B cell (primary cell): ENCODE measurements around the gene ZSCAN2. TPM values are rescaled to one million over a fixed set of nuclear protein-coding genes. Genes with fewer than 3 reads are reported as not detected.

Experiments
- ATAC-seq: fragments of 200-7000 bp; cut with Tn5 transposase; one replicate; pipeline ENCODE4 v1.10.0; 2021; ENCODE audit warnings: low read depth, mild to moderate bottlenecking, moderate number of reproducible peaks, moderate library complexity
- CTCF ChIA-PET: fragments of 350-600 bp; sonication (Branson Sonifier 250); formaldehyde crosslinking; loops from one replicate; lab custom pipeline; 2021; ENCODE audit warnings: antibody characterized with exemption, inconsistent platforms; lab: Charles Lee
- POLR2A ChIA-PET: fragments of 350-600 bp; sonication (Branson Sonifier 250); formaldehyde crosslinking; loops from one replicate; lab custom pipeline; 2021; ENCODE audit warnings: antibody characterized with exemption; lab: Charles Lee
- DNase-seq: peaks from one replicate; pipeline ENCODE4 v3.0.0; 2013
- H2AFZ ChIP-seq: 2 replicates; pipeline ENCODE4 v1.6.1; 2012; ENCODE audit warnings: mild to moderate bottlenecking, low read depth, low read length; ENCODE audit not compliant: insufficient read depth, poor library complexity, severe bottlenecking
- H3K27ac ChIP-seq, 2 donors: 1 replicate in 1 of 2; 2 replicates in 1 of 2; pipeline ENCODE4 v1.5.1; 2012 to 2013; ENCODE audit warnings: low read length in 2 of 2, mild to moderate bottlenecking in 2 of 2, moderate library complexity in 1 of 2
- H3K27me3 ChIP-seq, 4 experiments: fragments of 200-600 bp in 1 of 4; sonication (generic) in 1 of 4; replicated peaks in 1 of 4; 1 replicate in 2 of 4; 2 replicates in 2 of 4; pipeline versions ENCODE4 v1.6.1 to v1.7.0; 2013 to 2016; ENCODE audit warnings: low read length in 3 of 4, mild to moderate bottlenecking in 2 of 4, mixed read lengths in 1 of 4, moderate library complexity in 1 of 4; ENCODE audit not compliant: insufficient read depth in 4 of 4, control insufficient read depth in 3 of 4; ENCODE audit errors: control extremely low read depth in 1 of 4
- H3K36me3 ChIP-seq, 2 experiments: replicated peaks in 1 of 2; 1 replicate in 1 of 2; 2 replicates in 1 of 2; pipeline versions ENCODE4 v1.6.1 to v1.7.1; 2013; ENCODE audit warnings: low read length in 1 of 2; ENCODE audit not compliant: insufficient read depth in 2 of 2, control insufficient read depth in 1 of 2; ENCODE audit errors: control extremely low read depth in 1 of 2, extremely low read depth in 1 of 2
- H3K4me1 ChIP-seq, 2 donors: fragments of 200-600 bp in 1 of 2; sonication (generic) in 1 of 2; 1 replicate in 1 of 2; 2 replicates in 1 of 2; pipeline versions ENCODE4 v1.5.1 to v1.6.1; 2013 to 2017; ENCODE audit warnings: low read length in 2 of 2; ENCODE audit not compliant: control insufficient read depth in 2 of 2, insufficient read depth in 2 of 2
- H3K4me2 ChIP-seq: replicated peaks from 2 replicates; pipeline ENCODE3; 2012; ENCODE audit warnings: mild to moderate bottlenecking, low read depth, low read length; ENCODE audit not compliant: poor library complexity, severe bottlenecking
- H3K4me3 ChIP-seq, 5 experiments: fragments of 200-600 bp in 1 of 5; sonication (generic) in 1 of 5; 1 replicate in 3 of 5; 2 replicates in 2 of 5; pipeline versions ENCODE4 v1.5.1 to v1.7.0; 2011 to 2016; ENCODE audit warnings: low read length in 4 of 5, mild to moderate bottlenecking in 4 of 5, low read depth in 2 of 5, control low read depth in 1 of 5, moderate library complexity in 1 of 5; ENCODE audit not compliant: insufficient read depth in 1 of 5; ENCODE audit errors: control extremely low read depth in 1 of 5, extremely low read depth in 1 of 5
- H3K79me2 ChIP-seq: fragments of 200-600 bp; sonication (generic); one replicate; pipeline ENCODE4 v1.6.0; 2016; ENCODE audit warnings: low read length; ENCODE audit not compliant: control insufficient read depth, insufficient read depth
- H3K9ac ChIP-seq: fragments of 200-600 bp; sonication (generic); 2 replicates; pipeline ENCODE4 v1.6.1; 2017; ENCODE audit warnings: mild to moderate bottlenecking, low read length, moderate library complexity
- H3K9me3 ChIP-seq, 3 donors: one replicate each; pipeline versions ENCODE4 v1.6.1 to v1.7.1; 2013; ENCODE audit warnings: low read length in 2 of 3; ENCODE audit not compliant: control insufficient read depth in 2 of 3, insufficient read depth in 1 of 3; ENCODE audit errors: control extremely low read depth in 1 of 3
- H4K20me1 ChIP-seq: 2 replicates; pipeline ENCODE4 v1.6.0; 2012; ENCODE audit warnings: mild to moderate bottlenecking, low read length; ENCODE audit not compliant: insufficient read depth, control insufficient read depth, poor library complexity, severe bottlenecking
- H3K27ac Mint-ChIP-seq: one replicate; pipeline ENCODE4 v1.8.0; 2021; ENCODE audit warnings: mixed read lengths
- H3K27me3 Mint-ChIP-seq: one replicate; pipeline ENCODE4 v1.8.0; 2021; ENCODE audit warnings: mixed read lengths
- H3K4me1 Mint-ChIP-seq: one replicate; pipeline ENCODE4 v1.8.0; 2021; ENCODE audit warnings: mixed read lengths
- H3K4me3 Mint-ChIP-seq: one replicate; pipeline ENCODE4 v1.8.0; 2021; ENCODE audit warnings: mixed read lengths
- H3K9me3 Mint-ChIP-seq: one replicate; pipeline ENCODE4 v1.8.0; 2022; ENCODE audit warnings: mixed read lengths; ENCODE audit not compliant: insufficient read depth
- EZH2 ChIP-seq: IDR thresholded peaks from 2 replicates; pipeline ENCODE4 v1.6.1; 2012; ENCODE audit warnings: borderline replicate concordance, low read depth, mild to moderate bottlenecking, moderate library complexity, low read length; ENCODE audit not compliant: insufficient read depth, poor library complexity, severe bottlenecking
- WGBS: methylation state at CpG from one replicate; pipeline ENCODE4 v1.1.5; 2013; ENCODE audit warnings: missing lambda C conversion rate; ENCODE audit not compliant: insufficient coverage; 5-methylcytosine and 5-hydroxymethylcytosine counted together
- intact Hi-C: fragments of 100-400 bp; cut with micrococcal nuclease; formaldehyde crosslinking; loops from one replicate; pipeline ENCODE4 v1.10.0; 2022
- polyA plus RNA-seq: library from polyadenylated mRNA; depleted of rRNA; stranded (reverse); fragments of >200 nt; gene quantifications from 2 replicates; pipeline ENCODE4 v1.2.3, GENCODE V29; 2012
- total RNA-seq, 2 donors: library from RNA; stranded (reverse); fragments of 120-200 nt in 1 of 2; gene quantifications; 1 replicate in 1 of 2; 2 replicates in 1 of 2; pipeline versions ENCODE4 v1.2.3 to v1.2.4, GENCODE V29; 2013 to 2022
- TF ChIP-seq, protein P1 (sequence below): fragments of 200-600 bp; IDR thresholded peaks from one replicate; pipeline ENCODE4 v1.8.0; 2022; ENCODE audit warnings: antibody characterized with exemption, mild to moderate bottlenecking

Gene ZSCAN2
- total and polyA plus RNA-seq, 2 donors (not counting 1 experiment from before 2014, with no cell fraction given), result 9.9 to 18.6 TPM

DNA sequence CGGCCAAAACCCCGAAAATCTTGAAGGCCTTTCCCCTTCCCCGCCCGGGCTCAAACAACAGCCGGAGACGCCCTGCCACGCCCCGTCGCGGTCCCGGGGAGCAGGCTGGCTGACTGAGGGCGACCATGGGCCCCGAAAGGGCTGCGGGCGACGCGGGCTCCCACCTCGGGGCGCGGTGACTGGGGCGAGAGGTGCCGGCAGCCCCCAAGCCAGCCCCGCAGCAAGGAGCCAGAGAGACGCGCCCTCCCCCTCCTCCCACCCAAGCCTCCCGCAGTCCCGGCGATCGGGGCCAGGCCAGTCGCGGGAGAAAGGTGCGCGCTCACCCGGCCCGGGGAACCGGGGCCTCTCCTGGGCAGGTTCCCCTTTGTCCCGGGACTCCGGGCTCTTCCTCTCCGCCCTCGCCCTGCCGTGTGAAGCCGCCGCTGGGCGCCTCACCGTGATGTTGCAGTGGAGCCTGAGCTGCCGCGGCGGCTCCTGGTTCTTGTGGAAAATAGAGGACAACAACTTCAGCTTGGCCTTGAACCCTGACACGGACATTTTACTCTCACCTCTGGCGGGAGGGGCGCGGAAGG is 30.6 kb upstream of the ZSCAN2 start:
- peak overlapping the region; percentile 34 to 59 for H3K27ac ChIP-seq
- no peaks in the 10 kb centered on the region for H3K27me3 Mint-ChIP-seq
- H3K4me1 Mint-ChIP-seq, result peaks cover 4% of the 10 kb centered on the region
- H3K27me3 ChIP-seq, result no peaks in the 10 kb centered on the region
- peak overlapping the region; percentile 95 for H3K4me2 ChIP-seq
- no peaks in the 10 kb centered on the region for H3K79me2 ChIP-seq
- H3K4me3 Mint-ChIP-seq, result peak overlapping the region; percentile 93
- H3K4me1 ChIP-seq, result peaks cover 0 to 12% of the 10 kb centered on the region in 2 donors
- ATAC-seq, result peak; percentile 43
- peak overlapping the region; percentile 30 to 87 (median 75) for H3K4me3 ChIP-seq
- no peaks in the 10 kb centered on the region for H4K20me1 ChIP-seq
- TF ChIP-seq, protein P1, sequence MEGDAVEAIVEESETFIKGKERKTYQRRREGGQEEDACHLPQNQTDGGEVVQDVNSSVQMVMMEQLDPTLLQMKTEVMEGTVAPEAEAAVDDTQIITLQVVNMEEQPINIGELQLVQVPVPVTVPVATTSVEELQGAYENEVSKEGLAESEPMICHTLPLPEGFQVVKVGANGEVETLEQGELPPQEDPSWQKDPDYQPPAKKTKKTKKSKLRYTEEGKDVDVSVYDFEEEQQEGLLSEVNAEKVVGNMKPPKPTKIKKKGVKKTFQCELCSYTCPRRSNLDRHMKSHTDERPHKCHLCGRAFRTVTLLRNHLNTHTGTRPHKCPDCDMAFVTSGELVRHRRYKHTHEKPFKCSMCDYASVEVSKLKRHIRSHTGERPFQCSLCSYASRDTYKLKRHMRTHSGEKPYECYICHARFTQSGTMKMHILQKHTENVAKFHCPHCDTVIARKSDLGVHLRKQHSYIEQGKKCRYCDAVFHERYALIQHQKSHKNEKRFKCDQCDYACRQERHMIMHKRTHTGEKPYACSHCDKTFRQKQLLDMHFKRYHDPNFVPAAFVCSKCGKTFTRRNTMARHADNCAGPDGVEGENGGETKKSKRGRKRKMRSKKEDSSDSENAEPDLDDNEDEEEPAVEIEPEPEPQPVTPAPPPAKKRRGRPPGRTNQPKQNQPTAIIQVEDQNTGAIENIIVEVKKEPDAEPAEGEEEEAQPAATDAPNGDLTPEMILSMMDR, result no peak
- no peak for TF ChIP-seq EZH2
- peak overlapping the region; percentile 90 for H3K27ac Mint-ChIP-seq
- intact Hi-C loops, result loop anchor here (2.0 to 5.0 kb wide), 2 partner anchors 357 to 411 kb away; partner anchors contain the start of gene PDE8A
- peak overlapping the region; percentile 96 for H2AFZ ChIP-seq
- DNase-seq, result peak; percentile 66
- H3K36me3 ChIP-seq, result no peaks in the 10 kb centered on the region
- peak overlapping the region; percentile 82 for H3K9ac ChIP-seq
- under 1% methylated on average over 48 of the region's 52 CpGs for WGBS
- no peaks in the 10 kb centered on the region for H3K9me3 Mint-ChIP-seq
- H3K9me3 ChIP-seq, result no peaks in the 10 kb centered on the region
- ChIA-PET CTCF (interaction anchor here (0.6 to 3.9 kb wide), 17 partner anchors 11 to 726 kb away, joined by 3 to 28 read pairs (median 4); partner anchors contain the start of gene PDE8A), POLR2A (no interaction called here)

DNA sequence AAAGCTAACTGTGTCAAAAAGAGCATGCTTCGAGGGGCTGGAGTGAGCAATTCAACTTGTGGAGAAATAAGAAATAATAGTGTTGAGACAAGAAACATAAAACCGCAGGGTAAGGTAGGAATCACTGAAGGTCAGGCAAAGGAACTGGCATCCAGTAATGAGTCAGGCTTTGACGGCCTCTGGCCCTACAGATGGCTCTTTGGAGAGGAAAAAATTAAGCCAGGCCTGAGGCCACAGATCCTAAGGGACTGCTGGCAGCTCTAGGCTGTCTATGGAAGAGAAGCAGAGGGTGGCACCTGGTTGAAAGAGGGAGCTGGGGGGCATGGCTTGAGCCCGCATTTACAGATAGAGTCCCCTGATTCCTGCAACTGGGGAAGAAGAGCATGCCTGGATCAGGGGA is 28.6 kb upstream of the ZSCAN2 start:
- CTCF ChIA-PET, result interaction anchor here (0.7 to 3.9 kb wide), 9 partner anchors 13 to 718 kb away, joined by 3 to 28 read pairs (median 3); partner anchors contain the start of gene PDE8A
- WGBS, result 92% methylated on average over 4 of the region's 4 CpGs
- no peaks in the 10 kb centered on the region for H3K27me3 ChIP-seq
- no peak overlapping the region for H2AFZ ChIP-seq
- Mint-ChIP-seq H3K27me3 (no peaks in the 10 kb centered on the region), H3K9me3 (no peaks in the 10 kb centered on the region), H3K4me1 (peaks cover 4% of the 10 kb centered on the region), H3K4me3 (no peak overlapping the region), H3K27ac (no peak overlapping the region)
- H3K36me3 ChIP-seq, result no peaks in the 10 kb centered on the region
- no peak overlapping the region for H3K4me3 ChIP-seq
- no peaks in the 10 kb centered on the region for H3K79me2 ChIP-seq
- H3K4me2 ChIP-seq, result no peak overlapping the region
- no peaks in the 10 kb centered on the region for H4K20me1 ChIP-seq
- DNase-seq, result no peak
- no peak overlapping the region for H3K27ac ChIP-seq
- H3K9me3 ChIP-seq, result no peaks in the 10 kb centered on the region
- H3K4me1 ChIP-seq, result peaks cover 0 to 12% of the 10 kb centered on the region in 2 donors
- ATAC-seq, result no peak
- intact Hi-C loops, result loop anchor here (5.0 kb wide), 1 partner anchor 355 kb away; no protein-coding TSS in a partner anchor
- H3K9ac ChIP-seq, result no peak overlapping the region
- TF ChIP-seq, protein P1, result no peak
- no peak for TF ChIP-seq EZH2
- POLR2A ChIA-PET, result interaction anchor here (0.6 kb wide), 1 partner anchor 86 kb away, joined by 4 read pairs; the partner anchor contains the start of gene NMB
